ENCODE measurements around the gene ULK3. TPM values are rescaled to one million over a fixed set of nuclear protein-coding genes. Genes with fewer than 3 reads are reported as not detected.

ULK3 gene
- total RNA-seq, 1 experiment from 2014 or later = 19.7 TPM

GRCh38 chr15:74799255-74799855, 43.6 kb downstream of the ULK3 start:
- no peak for DNase-seq (ENCODE audit: low spot score)

- DNase-seq (ENCODE audit: low spot score) = no peak
These were observed 44.3 kb downstream of the ULK3 start for GRCh38 chr15:74798388-74799254.

GRCh38 chr15:74795966-74796625, 46.9 kb downstream of the ULK3 start:
- no peak for DNase-seq (ENCODE audit: low spot score)

- DNase-seq (ENCODE audit: low spot score) = no peak
These were observed 48.0 kb downstream of the ULK3 start for GRCh38 chr15:74794970-74795349.

GRCh38 chr15:74794248-74794969, 48.5 kb downstream of the ULK3 start:
- no peak for DNase-seq (ENCODE audit: low spot score)

- no peak for DNase-seq (ENCODE audit: low spot score)
These were observed 49.6 kb downstream of the ULK3 start for GRCh38 chr15:74793135-74794028.

- DNase-seq (ENCODE audit: low spot score) = no peak
These were observed 50.5 kb downstream of the ULK3 start for GRCh38 chr15:74792227-74793016.

GRCh38 chr15:74791667-74792066, 51.3 kb downstream of the ULK3 start:
- no peak for DNase-seq (ENCODE audit: low spot score)

- DNase-seq (ENCODE audit: low spot score) = no peak
These were observed 51.9 kb downstream of the ULK3 start for GRCh38 chr15:74791007-74791406.

GRCh38 chr15:74790080-74790916, 52.7 kb downstream of the ULK3 start:
- DNase-seq (ENCODE audit: low spot score) = peak; percentile 90

- DNase-seq (ENCODE audit: low spot score) = no peak
These were observed 53.2 kb downstream of the ULK3 start for GRCh38 chr15:74789741-74790079.

- DNase-seq (ENCODE audit: low spot score) = no peak
These were observed 53.8 kb downstream of the ULK3 start for GRCh38 chr15:74789171-74789631.

- no peak for DNase-seq (ENCODE audit: low spot score)
These were observed 54.2 kb downstream of the ULK3 start for GRCh38 chr15:74788683-74789151.

- DNase-seq (ENCODE audit: low spot score) = no peak
These were observed 54.8 kb downstream of the ULK3 start for GRCh38 chr15:74788042-74788682.

GRCh38 chr15:74787251-74788041, 55.5 kb downstream of the ULK3 start:
- DNase-seq (ENCODE audit: low spot score) = peak; percentile 72

- DNase-seq (ENCODE audit: low spot score) = no peak
These were observed 56.3 kb downstream of the ULK3 start for GRCh38 chr15:74786551-74787165.
